DND-41 (cell line): ENCODE measurements around the gene MYB.

Source experiments
- EZH2 ChIP-seq: IDR thresholded peaks from 3 replicates; pipeline ENCODE4 v1.6.1; 2012; ENCODE audit warnings: borderline replicate concordance, low read depth, mild to moderate bottlenecking, moderate library complexity, low read length, inconsistent platforms; ENCODE audit not compliant: severe bottlenecking
- TF ChIP-seq, protein P1 (sequence below): IDR thresholded peaks from 2 replicates; pipeline ENCODE4 v1.5.1; 2012; ENCODE audit warnings: borderline replicate concordance, low read length, moderate library complexity, mild to moderate bottlenecking; ENCODE audit not compliant: poor library complexity, severe bottlenecking; ENCODE audit errors: extremely low read depth

DNA sequence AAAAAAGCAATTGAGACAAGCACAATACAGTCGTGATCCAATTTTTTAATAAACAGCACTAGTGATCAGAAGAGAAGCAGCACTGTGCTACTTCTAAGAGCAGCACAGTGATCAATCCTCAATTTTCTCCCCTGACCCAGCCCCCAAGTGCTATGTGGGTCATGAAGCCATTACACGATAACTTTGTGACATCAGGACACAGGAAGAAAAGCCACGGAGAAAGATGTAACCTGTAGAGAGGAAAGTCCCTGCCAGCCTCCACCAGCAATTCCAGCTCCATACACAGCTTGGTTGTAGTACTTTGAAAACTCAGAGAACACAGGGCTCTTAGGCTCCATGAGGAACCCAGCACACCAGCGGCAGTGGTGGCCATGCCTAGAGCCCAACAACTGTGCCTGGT lies 45.3 kb upstream of the MYB start:
- TF ChIP-seq, protein P1, sequence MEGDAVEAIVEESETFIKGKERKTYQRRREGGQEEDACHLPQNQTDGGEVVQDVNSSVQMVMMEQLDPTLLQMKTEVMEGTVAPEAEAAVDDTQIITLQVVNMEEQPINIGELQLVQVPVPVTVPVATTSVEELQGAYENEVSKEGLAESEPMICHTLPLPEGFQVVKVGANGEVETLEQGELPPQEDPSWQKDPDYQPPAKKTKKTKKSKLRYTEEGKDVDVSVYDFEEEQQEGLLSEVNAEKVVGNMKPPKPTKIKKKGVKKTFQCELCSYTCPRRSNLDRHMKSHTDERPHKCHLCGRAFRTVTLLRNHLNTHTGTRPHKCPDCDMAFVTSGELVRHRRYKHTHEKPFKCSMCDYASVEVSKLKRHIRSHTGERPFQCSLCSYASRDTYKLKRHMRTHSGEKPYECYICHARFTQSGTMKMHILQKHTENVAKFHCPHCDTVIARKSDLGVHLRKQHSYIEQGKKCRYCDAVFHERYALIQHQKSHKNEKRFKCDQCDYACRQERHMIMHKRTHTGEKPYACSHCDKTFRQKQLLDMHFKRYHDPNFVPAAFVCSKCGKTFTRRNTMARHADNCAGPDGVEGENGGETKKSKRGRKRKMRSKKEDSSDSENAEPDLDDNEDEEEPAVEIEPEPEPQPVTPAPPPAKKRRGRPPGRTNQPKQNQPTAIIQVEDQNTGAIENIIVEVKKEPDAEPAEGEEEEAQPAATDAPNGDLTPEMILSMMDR = no peak
- TF ChIP-seq EZH2 = no peak
